ENCODE data around the gene STIMATE.

DNA sequence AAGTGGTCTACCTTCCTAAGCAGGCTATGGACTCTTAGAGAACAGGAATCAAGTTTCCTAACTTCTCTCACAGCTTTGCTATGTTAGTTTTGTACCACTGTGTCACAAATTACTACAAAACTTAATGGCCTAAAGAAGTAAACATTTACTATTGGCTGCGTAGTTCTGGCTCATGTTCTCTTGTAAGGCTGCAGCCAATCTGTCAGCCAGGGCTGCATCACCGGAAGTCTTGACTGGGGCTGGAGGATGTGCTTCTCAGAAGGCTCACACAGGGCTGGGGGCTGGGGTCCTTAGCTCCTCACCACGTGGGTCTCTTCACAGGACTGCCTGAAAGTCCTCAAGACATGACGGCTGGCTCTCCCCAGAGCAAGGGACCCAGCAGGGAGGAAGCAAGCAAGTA is 15.5 kb downstream of the STIMATE start:
- TF ChIP-seq, protein P1, sequence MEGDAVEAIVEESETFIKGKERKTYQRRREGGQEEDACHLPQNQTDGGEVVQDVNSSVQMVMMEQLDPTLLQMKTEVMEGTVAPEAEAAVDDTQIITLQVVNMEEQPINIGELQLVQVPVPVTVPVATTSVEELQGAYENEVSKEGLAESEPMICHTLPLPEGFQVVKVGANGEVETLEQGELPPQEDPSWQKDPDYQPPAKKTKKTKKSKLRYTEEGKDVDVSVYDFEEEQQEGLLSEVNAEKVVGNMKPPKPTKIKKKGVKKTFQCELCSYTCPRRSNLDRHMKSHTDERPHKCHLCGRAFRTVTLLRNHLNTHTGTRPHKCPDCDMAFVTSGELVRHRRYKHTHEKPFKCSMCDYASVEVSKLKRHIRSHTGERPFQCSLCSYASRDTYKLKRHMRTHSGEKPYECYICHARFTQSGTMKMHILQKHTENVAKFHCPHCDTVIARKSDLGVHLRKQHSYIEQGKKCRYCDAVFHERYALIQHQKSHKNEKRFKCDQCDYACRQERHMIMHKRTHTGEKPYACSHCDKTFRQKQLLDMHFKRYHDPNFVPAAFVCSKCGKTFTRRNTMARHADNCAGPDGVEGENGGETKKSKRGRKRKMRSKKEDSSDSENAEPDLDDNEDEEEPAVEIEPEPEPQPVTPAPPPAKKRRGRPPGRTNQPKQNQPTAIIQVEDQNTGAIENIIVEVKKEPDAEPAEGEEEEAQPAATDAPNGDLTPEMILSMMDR (IDR thresholded peaks at IDR 0.05), result no peak
- no peak for TF ChIP-seq ZFX (IDR thresholded peaks at IDR 0.05; ENCODE audit: borderline replicate concordance)

Data from 22Rv1 (cell line).